ENCODE measurements around the gene CNKSR1.

- TF ChIP-seq ZNF274 (IDR thresholded peaks at IDR 0.05; ENCODE audit: low read depth, low read length) = no peak
- TF ChIP-seq SUZ12 (IDR thresholded peaks at IDR 0.05; ENCODE audit: extremely low read depth, insufficient read depth, insufficient read length) = no peak
These were observed 38.2 kb upstream of the CNKSR1 start for GRCh38 chr1:26138974-26139558.

Data from NT2/D1 (cell line).